HCT116 (cell line): ENCODE measurements around the gene TRRAP. TPM values are rescaled to one million over a fixed set of nuclear protein-coding genes. Genes with fewer than 3 reads are reported as not detected.

Source experiments
- ATAC-seq: fragments of 200-7000 bp; cut with Tn5 transposase; 2 replicates; pipeline ENCODE4 v1.9.1; 2020; ENCODE audit warnings: mild to moderate bottlenecking, moderate library complexity
- BruUV-seq: library from RNA; stranded (reverse); fragments of 400-500 nt; replicated peaks from 2 replicates; lab custom pipeline; 2021; lab: Mats Ljungman, UMichigan
- CTCF ChIA-PET: fragments of 300-600 bp; sonication (Branson Sonifier 250); formaldehyde crosslinking; loops from one replicate; lab custom pipeline; 2021; ENCODE audit warnings: antibody characterized with exemption; lab: Charles Lee
- POLR2A ChIA-PET: fragments of 300-600, 350-600 bp; sonication (Branson Sonifier 250); formaldehyde crosslinking; loops from one replicate; lab custom pipeline; 2021; ENCODE audit warnings: antibody characterized with exemption; lab: Charles Lee
- RAD21 ChIA-PET, 2 experiments: fragments of 300-600 bp; sonication (Branson Sonifier 250); formaldehyde crosslinking; loops; one replicate each; lab custom pipeline; 2023; ENCODE audit warnings: low total read pairs in 2 of 2; ENCODE audit not compliant: uncharacterized antibody in 2 of 2, unreplicated experiment in 2 of 2, low non-redundant PET in 1 of 2; lab: Charles Lee
- DNase-seq: peaks from one replicate; pipeline ENCODE4 v3.0.0-alpha.2; 2010; ENCODE audit warnings: low read depth, low spot score
- H2AFZ ChIP-seq: fragments of 200-600 bp; shearing (Covaris generic), sonication (generic); 2 replicates; pipeline ENCODE4 v1.6.1; 2017; ENCODE audit warnings: low read depth, mixed run types, mixed read lengths, antibody characterized with exemption, low read length; ENCODE audit not compliant: poor library complexity, severe bottlenecking
- H3K27ac ChIP-seq: 2 replicates; pipeline ENCODE4 v1.5.1; 2012; ENCODE audit warnings: low read depth, low read length
- H3K27me3 ChIP-seq: fragments of 200-600 bp; sonication (generic); 2 replicates; pipeline ENCODE4 v1.6.1; 2016; ENCODE audit warnings: mixed run types, low read length, mixed read lengths; ENCODE audit not compliant: insufficient read depth
- H3K36me3 ChIP-seq, 2 experiments: fragments of 200-500 bp in 1 of 2; fragments of 200-600 bp in 1 of 2; sonication (Bioruptor generic) in 1 of 2; sonication (generic) in 1 of 2; 2 replicates each; pipeline versions ENCODE4 v1.5.1 to v1.6.1; 2014 to 2016; ENCODE audit warnings: low read length in 2 of 2, inconsistent platforms in 1 of 2, mixed read lengths in 1 of 2, mixed run types in 1 of 2; ENCODE audit not compliant: insufficient read depth in 2 of 2, control insufficient read depth in 1 of 2
- H3K4me1 ChIP-seq, 2 experiments: fragments of 200-600 bp in 1 of 2; sonication (generic) in 1 of 2; 2 replicates each; pipeline versions ENCODE4 v1.5.1 to v1.6.1; 2012 to 2017; ENCODE audit warnings: low read length in 2 of 2, inconsistent platforms in 1 of 2, mild to moderate bottlenecking in 1 of 2, mixed read lengths in 1 of 2, mixed run types in 1 of 2, moderate library complexity in 1 of 2; ENCODE audit not compliant: insufficient read depth in 2 of 2, control insufficient read depth in 1 of 2
- H3K4me2 ChIP-seq: fragments of 200-600 bp; sonication (generic); 2 replicates; pipeline ENCODE4 v1.6.1; 2017; ENCODE audit warnings: mixed run types, low read length, mixed read lengths
- H3K4me3 ChIP-seq, 2 experiments: fragments of 200-600 bp in 1 of 2; sonication (generic) in 1 of 2; replicated peaks in 1 of 2; 2 replicates each; pipeline ENCODE4 v1.5.1; 2011 to 2016; ENCODE audit warnings: low read length in 2 of 2, control low read depth in 1 of 2, low read depth in 1 of 2, mild to moderate bottlenecking in 1 of 2, mixed read lengths in 1 of 2, mixed run types in 1 of 2
- H3K79me2 ChIP-seq: fragments of 200-600 bp; sonication (generic); 2 replicates; pipeline ENCODE4 v1.6.1; 2017; ENCODE audit warnings: mild to moderate bottlenecking, mixed run types, low read length, moderate library complexity, mixed read lengths; ENCODE audit not compliant: insufficient read depth
- H3K9ac ChIP-seq: fragments of 200-600 bp; sonication (generic); 2 replicates; pipeline ENCODE4 v1.6.1; 2016; ENCODE audit warnings: low read length, mixed read lengths
- H3K9me2 ChIP-seq: fragments of 200-600 bp; sonication (generic), shearing (Covaris generic); 2 replicates; pipeline ENCODE4 v1.6.1; 2017; ENCODE audit warnings: mixed run types, mild to moderate bottlenecking, moderate library complexity; ENCODE audit not compliant: insufficient read depth
- H3K9me3 ChIP-seq, 2 experiments: fragments of 200-500 bp in 1 of 2; fragments of 200-600 bp in 1 of 2; sonication (Bioruptor generic) in 1 of 2; sonication (generic) in 1 of 2; 2 replicates each; pipeline ENCODE4 v1.6.1; 2014 to 2017; ENCODE audit warnings: low read length in 2 of 2, mixed read lengths in 2 of 2, inconsistent platforms in 1 of 2, low read depth in 1 of 2, mild to moderate bottlenecking in 1 of 2, mixed run types in 1 of 2, moderate library complexity in 1 of 2; ENCODE audit not compliant: control insufficient read depth in 1 of 2, insufficient read depth in 1 of 2
- H4K20me1 ChIP-seq: fragments of 200-600 bp; sonication (generic), shearing (Covaris generic); 2 replicates; pipeline ENCODE4 v1.6.1; 2017; ENCODE audit warnings: mixed run types, mild to moderate bottlenecking, moderate library complexity; ENCODE audit not compliant: insufficient read depth
- ATF3 ChIP-seq: IDR thresholded peaks from 2 replicates; pipeline ENCODE4 v1.6.1; 2012
- CBX3 ChIP-seq: IDR thresholded peaks from 2 replicates; pipeline ENCODE4 v1.6.1; 2012; ENCODE audit warnings: low read depth
- CTCF ChIP-seq, 3 experiments: fragments of 200-600 bp in 1 of 3; sonication (generic) in 1 of 3; IDR thresholded peaks in 2 of 3; conservative IDR thresholded peaks in 1 of 3; 2 replicates each; pipeline ENCODE4 v1.5.1; 2012 to 2017; ENCODE audit warnings: low read depth in 2 of 3, low read length in 2 of 3, antibody characterized with exemption in 1 of 3, borderline replicate concordance in 1 of 3, control low read depth in 1 of 3, mild to moderate bottlenecking in 1 of 3, mixed read lengths in 1 of 3, mixed run types in 1 of 3, moderate library complexity in 1 of 3; ENCODE audit not compliant: insufficient read depth in 1 of 3
- ELF1 ChIP-seq: IDR thresholded peaks from 2 replicates; pipeline ENCODE4 v1.6.1; 2012; ENCODE audit warnings: low read depth, borderline replicate concordance
- EZH2 ChIP-seq: fragments of 200-600 bp; sonication (generic); IDR thresholded peaks from 2 replicates; pipeline ENCODE4 v1.6.1; 2017; ENCODE audit warnings: antibody characterized with exemption, mixed run types
- EZH2phosphoT487 ChIP-seq: fragments of 200-600 bp; IDR thresholded peaks from 2 replicates; pipeline ENCODE4 v1.6.1; 2018; ENCODE audit warnings: antibody characterized with exemption, borderline replicate concordance
- FOSL1 ChIP-seq: IDR thresholded peaks from 2 replicates; pipeline ENCODE4 v1.6.1; 2012; ENCODE audit warnings: low read depth
- JUND ChIP-seq: IDR thresholded peaks from 2 replicates; pipeline ENCODE4 v1.6.1; 2012
- MAX ChIP-seq: IDR thresholded peaks from 2 replicates; pipeline ENCODE4 v1.6.1; 2012
- POLR2A ChIP-seq: IDR thresholded peaks from 2 replicates; pipeline ENCODE4 v1.7.0; 2011; ENCODE audit warnings: borderline replicate concordance; ENCODE audit not compliant: insufficient read depth, insufficient read length; ENCODE audit errors: extremely low read depth
- POLR2AphosphoS5 ChIP-seq: IDR thresholded peaks from 2 replicates; pipeline ENCODE4 v1.6.1; 2011; ENCODE audit warnings: mild to moderate bottlenecking, low read depth, low read length, moderate library complexity
- RAD21 ChIP-seq: IDR thresholded peaks from 2 replicates; pipeline ENCODE4 v1.6.1; 2012; ENCODE audit warnings: low read depth, mild to moderate bottlenecking
- REST ChIP-seq: IDR thresholded peaks from 2 replicates; pipeline ENCODE4 v1.6.1; 2012; ENCODE audit warnings: low read depth
- SIN3A ChIP-seq: IDR thresholded peaks from 2 replicates; pipeline ENCODE4 v1.6.1; 2012; ENCODE audit warnings: low read depth
- TCF7L2 ChIP-seq: IDR thresholded peaks from 2 replicates; pipeline ENCODE4 v1.7.0; 2011; ENCODE audit warnings: borderline replicate concordance, inconsistent platforms; ENCODE audit not compliant: insufficient read depth, insufficient read length; ENCODE audit errors: extremely low read depth
- YY1 ChIP-seq: IDR thresholded peaks from 2 replicates; pipeline ENCODE4 v1.6.1; 2011; ENCODE audit warnings: low read length, low read depth, moderate library complexity, mild to moderate bottlenecking; ENCODE audit not compliant: insufficient replicate concordance; ENCODE audit errors: extremely low read depth
- ZFX ChIP-seq: fragments of 450-650 bp; IDR thresholded peaks from 2 replicates; pipeline ENCODE4 v1.6.1; 2017
- intact Hi-C: fragments of 100-400 bp; cut with micrococcal nuclease; formaldehyde crosslinking; loops from 2 replicates; pipeline ENCODE4 v1.10.0; 2022
- total RNA-seq: library from RNA; stranded (reverse); gene quantifications from one replicate; pipeline ENCODE4 v1.2.1, GENCODE V29; 2021; ENCODE audit not compliant: unreplicated experiment

TRRAP gene
- total RNA-seq, 1 experiment from 2014 or later, result 44.5 TPM

- no peaks in the 10 kb centered on the region for H4K20me1 ChIP-seq
- RAD21 ChIA-PET, result no interaction called here
- H3K4me3 ChIP-seq, result no peak overlapping the region
- H2AFZ ChIP-seq, result no peak overlapping the region
- H3K36me3 ChIP-seq, result peaks cover 4 to 6% of the 10 kb centered on the region in 2 experiments
- no peaks in the 10 kb centered on the region for H3K27me3 ChIP-seq
- no peak for ATAC-seq
- CTCF ChIA-PET, result no interaction called here
- no peak overlapping the region for H3K4me2 ChIP-seq
- peaks cover 36% of the 10 kb centered on the region for H3K79me2 ChIP-seq
- intact Hi-C loops, result no loop called here
- no peak overlapping the region for H3K27ac ChIP-seq
- H3K4me1 ChIP-seq, result no peaks in the 10 kb centered on the region
- TF ChIP-seq CBX3 (no peak), POLR2AphosphoS5 (no peak), FOSL1 (no peak), SIN3A (no peak), EZH2 (no peak), ELF1 (no peak), JUND (no peak), ATF3 (no peak), YY1 (no peak), CTCF (IDR thresholded peaks at IDR 0.05 in 2 of 3, conservative IDR thresholded peaks at IDR 0.05 in 1 of 3; ENCODE audit: borderline replicate concordance in 1 of 3, insufficient read depth in 1 of 3, low read depth in 2 of 3, low read length in 2 of 3) (no peak), RAD21 (no peak), MAX (no peak), ZFX (no peak), POLR2A (no peak), EZH2phosphoT487 (no peak), TCF7L2 (no peak), REST (no peak)
- TF ChIP-seq, all 23 proteins: peak for 0
- POLR2A ChIA-PET, result no interaction called here
- no peaks in the 10 kb centered on the region for H3K9me3 ChIP-seq
- BruUV-seq, result no TSS peak
- no peak for DNase-seq
- no peaks in the 10 kb centered on the region for H3K9me2 ChIP-seq
- H3K9ac ChIP-seq, result no peak overlapping the region
Measured at GRCh38 chr7:99061001-99061776, 182.9 kb downstream of the TRRAP start.
